ENCODE results near the gene SLC35A5. TPM values are rescaled to one million over a fixed set of nuclear protein-coding genes. Genes with fewer than 3 reads are reported as not detected.

Gene SLC35A5
- total and polyA plus RNA-seq, 5 donors from 2014 or later: 9.7 to 27.0 (median 25.2) TPM

- no peaks in the 10 kb centered on the region for H3K9me3 ChIP-seq (ENCODE audit: control insufficient read depth in 2 of 2, low read length in 2 of 2)
- no peak overlapping the region for H3K4me3 ChIP-seq (ENCODE audit: low read depth, low read length)
- Mint-ChIP-seq H3K36me3 (no peaks in the 10 kb centered on the region), H3K4me1 (peaks cover 0 to 5% (median 0%) of the 10 kb centered on the region in 4 donors), H3K9me3 (no peaks in the 10 kb centered on the region), H3K27me3 (peaks cover 37% of the 10 kb centered on the region), H3K27ac (no peak overlapping the region), H3K4me3 (no peak overlapping the region)
- H3K27ac ChIP-seq (ENCODE audit: insufficient read depth, low read length, poor library complexity, severe bottlenecking): no peak overlapping the region
- no peaks in the 10 kb centered on the region for H3K4me1 ChIP-seq (ENCODE audit: control insufficient read depth, insufficient read depth, low read length, poor library complexity, severe bottlenecking)
- DNase-seq (no peak), ATAC-seq (ENCODE audit: low read depth in 2 of 2) (no peak)
- peaks cover 2% of the 10 kb centered on the region for H3K27me3 ChIP-seq (ENCODE audit: control insufficient read depth, insufficient read depth, low read length)
- no peaks in the 10 kb centered on the region for H3K36me3 ChIP-seq (ENCODE audit: control insufficient read depth, insufficient read depth, low read length)
Measured at GRCh38 chr3:112611752-112612515, 50.1 kb downstream of the SLC35A5 start.

GRCh38 chr3:112615989-112616731 is 54.3 kb downstream of the SLC35A5 start:
- Histone ChIP-seq H3K27me3 (ENCODE audit: control insufficient read depth, insufficient read depth, low read length) (peaks cover 2% of the 10 kb centered on the region), H3K36me3 (ENCODE audit: control insufficient read depth, insufficient read depth, low read length) (no peaks in the 10 kb centered on the region), H3K4me1 (ENCODE audit: control insufficient read depth, insufficient read depth, low read length, poor library complexity, severe bottlenecking) (no peaks in the 10 kb centered on the region), H3K27ac (ENCODE audit: insufficient read depth, low read length, poor library complexity, severe bottlenecking) (no peak overlapping the region), H3K4me3 (ENCODE audit: low read depth, low read length) (no peak overlapping the region), H3K9me3 (ENCODE audit: control insufficient read depth in 2 of 2, low read length in 2 of 2) (no peaks in the 10 kb centered on the region)
- no peak for ATAC-seq (ENCODE audit: low read depth in 2 of 2)
- Mint-ChIP-seq H3K4me1 (no peaks in the 10 kb centered on the region), H3K27me3 (peaks cover 28% of the 10 kb centered on the region), H3K27ac (no peak overlapping the region), H3K36me3 (no peaks in the 10 kb centered on the region), H3K9me3 (no peaks in the 10 kb centered on the region), H3K4me3 (no peak overlapping the region)
- DNase-seq: no peak

- Histone ChIP-seq H3K27me3 (ENCODE audit: control insufficient read depth, insufficient read depth, low read length) (no peaks in the 10 kb centered on the region), H3K36me3 (ENCODE audit: control insufficient read depth, insufficient read depth, low read length) (no peaks in the 10 kb centered on the region), H3K9me3 (ENCODE audit: control insufficient read depth in 2 of 2, low read length in 2 of 2) (no peaks in the 10 kb centered on the region), H3K4me3 (ENCODE audit: low read depth, low read length) (no peak overlapping the region), H3K4me1 (ENCODE audit: control insufficient read depth, insufficient read depth, low read length, poor library complexity, severe bottlenecking) (no peaks in the 10 kb centered on the region), H3K27ac (ENCODE audit: insufficient read depth, low read length, poor library complexity, severe bottlenecking) (no peak overlapping the region)
- Mint-ChIP-seq H3K27me3 (peaks cover 23% of the 10 kb centered on the region), H3K9me3 (no peaks in the 10 kb centered on the region), H3K4me3 (no peak overlapping the region), H3K36me3 (no peaks in the 10 kb centered on the region), H3K4me1 (no peaks in the 10 kb centered on the region), H3K27ac (no peak overlapping the region)
- ATAC-seq (ENCODE audit: low read depth in 2 of 2) (no peak), DNase-seq (no peak)
Measured at GRCh38 chr3:112617285-112617684, 55.4 kb downstream of the SLC35A5 start.

GRCh38 chr3:112619295-112619694 is 57.5 kb downstream of the SLC35A5 start:
- no peaks in the 10 kb centered on the region for H3K36me3 Mint-ChIP-seq

GRCh38 chr3:112623213-112623612 is 61.4 kb downstream of the SLC35A5 start:
- H3K36me3 Mint-ChIP-seq: no peaks in the 10 kb centered on the region

More at GRCh38 chr3:112619295-112619694, 57.5 kb downstream of the SLC35A5 start:
- ATAC-seq (ENCODE audit: low read depth in 2 of 2) (no peak), DNase-seq (no peak)
- Mint-ChIP-seq H3K27me3 (peaks cover 33% of the 10 kb centered on the region), H3K27ac (no peak overlapping the region), H3K4me3 (no peak overlapping the region), H3K9me3 (peaks cover 0 to 1% (median 0%) of the 10 kb centered on the region in 7 donors), H3K4me1 (no peaks in the 10 kb centered on the region)
- Histone ChIP-seq H3K36me3 (ENCODE audit: control insufficient read depth, insufficient read depth, low read length) (no peaks in the 10 kb centered on the region), H3K4me3 (ENCODE audit: low read depth, low read length) (no peak overlapping the region), H3K27me3 (ENCODE audit: control insufficient read depth, insufficient read depth, low read length) (peaks cover 3% of the 10 kb centered on the region), H3K27ac (ENCODE audit: insufficient read depth, low read length, poor library complexity, severe bottlenecking) (no peak overlapping the region), H3K4me1 (ENCODE audit: control insufficient read depth, insufficient read depth, low read length, poor library complexity, severe bottlenecking) (no peaks in the 10 kb centered on the region), H3K9me3 (ENCODE audit: control insufficient read depth in 2 of 2, low read length in 2 of 2) (no peaks in the 10 kb centered on the region)

GRCh38 chr3:112623717-112624116 is 61.9 kb downstream of the SLC35A5 start:
- Histone ChIP-seq H3K27ac (ENCODE audit: insufficient read depth, low read length, poor library complexity, severe bottlenecking) (no peak overlapping the region), H3K27me3 (ENCODE audit: control insufficient read depth, insufficient read depth, low read length) (peaks cover 6% of the 10 kb centered on the region), H3K9me3 (ENCODE audit: control insufficient read depth in 2 of 2, low read length in 2 of 2) (no peaks in the 10 kb centered on the region), H3K36me3 (ENCODE audit: control insufficient read depth, insufficient read depth, low read length) (no peaks in the 10 kb centered on the region), H3K4me3 (ENCODE audit: low read depth, low read length) (no peak overlapping the region), H3K4me1 (ENCODE audit: control insufficient read depth, insufficient read depth, low read length, poor library complexity, severe bottlenecking) (no peaks in the 10 kb centered on the region)
- Mint-ChIP-seq H3K27me3 (peaks cover 37% of the 10 kb centered on the region), H3K27ac (no peak overlapping the region), H3K36me3 (no peaks in the 10 kb centered on the region), H3K4me1 (no peaks in the 10 kb centered on the region), H3K9me3 (peaks cover 0 to 1% (median 0%) of the 10 kb centered on the region in 7 donors), H3K4me3 (no peak overlapping the region)
- DNase-seq: no peak
- ATAC-seq (ENCODE audit: low read depth in 2 of 2): no peak

More at GRCh38 chr3:112623213-112623612, 61.4 kb downstream of the SLC35A5 start:
- DNase-seq (no peak), ATAC-seq (ENCODE audit: low read depth in 2 of 2) (no peak)
- no peak overlapping the region for H3K27ac ChIP-seq (ENCODE audit: insufficient read depth, low read length, poor library complexity, severe bottlenecking)
- no peaks in the 10 kb centered on the region for H3K4me1 Mint-ChIP-seq
- no peak overlapping the region for H3K4me3 ChIP-seq (ENCODE audit: low read depth, low read length)
- no peaks in the 10 kb centered on the region for H3K9me3 ChIP-seq (ENCODE audit: control insufficient read depth in 2 of 2, low read length in 2 of 2)
- H3K27ac Mint-ChIP-seq: no peak overlapping the region
- H3K9me3 Mint-ChIP-seq: peaks cover 0 to 1% (median 0%) of the 10 kb centered on the region in 7 donors
- H3K27me3 Mint-ChIP-seq: peaks cover 37% of the 10 kb centered on the region
- H3K4me3 Mint-ChIP-seq: no peak overlapping the region
- H3K4me1 ChIP-seq (ENCODE audit: control insufficient read depth, insufficient read depth, low read length, poor library complexity, severe bottlenecking): no peaks in the 10 kb centered on the region
- H3K36me3 ChIP-seq (ENCODE audit: control insufficient read depth, insufficient read depth, low read length): no peaks in the 10 kb centered on the region
- peaks cover 6% of the 10 kb centered on the region for H3K27me3 ChIP-seq (ENCODE audit: control insufficient read depth, insufficient read depth, low read length)

GRCh38 chr3:112627419-112627818 is 65.6 kb downstream of the SLC35A5 start:
- H3K36me3 Mint-ChIP-seq: no peaks in the 10 kb centered on the region
- H3K36me3 ChIP-seq (ENCODE audit: control insufficient read depth, insufficient read depth, low read length): no peaks in the 10 kb centered on the region
- H3K4me3 ChIP-seq (ENCODE audit: low read depth, low read length): no peak overlapping the region
- H3K27me3 Mint-ChIP-seq: peaks cover 33% of the 10 kb centered on the region
- ATAC-seq (ENCODE audit: low read depth in 2 of 2): no peak
- no peaks in the 10 kb centered on the region for H3K9me3 ChIP-seq (ENCODE audit: control insufficient read depth in 2 of 2, low read length in 2 of 2)
- no peak overlapping the region for H3K27ac Mint-ChIP-seq
- no peak overlapping the region for H3K4me3 Mint-ChIP-seq
- DNase-seq: no peak
- H3K4me1 ChIP-seq (ENCODE audit: control insufficient read depth, insufficient read depth, low read length, poor library complexity, severe bottlenecking): no peaks in the 10 kb centered on the region
- H3K9me3 Mint-ChIP-seq: peaks cover 0 to 1% (median 0%) of the 10 kb centered on the region in 7 donors
- no peak overlapping the region for H3K27ac ChIP-seq (ENCODE audit: insufficient read depth, low read length, poor library complexity, severe bottlenecking)
- no peaks in the 10 kb centered on the region for H3K4me1 Mint-ChIP-seq
- peaks cover 6% of the 10 kb centered on the region for H3K27me3 ChIP-seq (ENCODE audit: control insufficient read depth, insufficient read depth, low read length)
